Measurements from ENCODE around the gene GAS2L1.

GRCh38 chr22:29327089-29327764 is 20.8 kb downstream of the GAS2L1 start:
- no peak for TF ChIP-seq EP300 (IDR thresholded peaks at IDR 0.05)
- no peak for TF ChIP-seq POLR2A (IDR thresholded peaks at IDR 0.05)
- TF ChIP-seq CTCF (IDR thresholded peaks at IDR 0.05), result no peak

All from stomach (tissue), 4 donors.